Measurements from ENCODE around the gene GPSM3. TPM values are rescaled to one million over a fixed set of nuclear protein-coding genes. Genes with fewer than 3 reads are reported as not detected.

Gene GPSM3
- total RNA-seq, 2 donors from 2014 or later, result 5.6 to 11.1 TPM

GRCh38 chr6:32163559-32164258 is 28.7 kb downstream of the GPSM3 start:
- no peak for DNase-seq
- intact Hi-C loops (cut with DNase I, micrococcal nuclease), result no loop called here
- no peak for ATAC-seq

GRCh38 chr6:32158052-32158451 is 34.4 kb downstream of the GPSM3 start:
- intact Hi-C loops (cut with DNase I, micrococcal nuclease), result no loop called here
- no peak for DNase-seq
- no peak for ATAC-seq

- no peak for ATAC-seq
- intact Hi-C loops (cut with DNase I, micrococcal nuclease), result no loop called here
- no peak for DNase-seq
These were observed 35.6 kb downstream of the GPSM3 start for GRCh38 chr6:32156891-32157290.

GRCh38 chr6:32154514-32155161 is 37.8 kb downstream of the GPSM3 start:
- intact Hi-C loops (cut with DNase I, micrococcal nuclease), result no loop called here
- peak; percentile 80 to 86 for DNase-seq
- peak; percentile 86 for ATAC-seq

GRCh38 chr6:32153564-32154513 is 38.6 kb downstream of the GPSM3 start, which contains the start of gene PPT2:
TSS of gene PPT2 (plus strand) at chr6:32154141. CDS start at chr6:32154595, 454 bp downstream.
- ATAC-seq (peak; percentile 74), DNase-seq (peak; percentile 88 to 90)
- intact Hi-C loops (cut with DNase I, micrococcal nuclease), result no loop called here

DNA sequence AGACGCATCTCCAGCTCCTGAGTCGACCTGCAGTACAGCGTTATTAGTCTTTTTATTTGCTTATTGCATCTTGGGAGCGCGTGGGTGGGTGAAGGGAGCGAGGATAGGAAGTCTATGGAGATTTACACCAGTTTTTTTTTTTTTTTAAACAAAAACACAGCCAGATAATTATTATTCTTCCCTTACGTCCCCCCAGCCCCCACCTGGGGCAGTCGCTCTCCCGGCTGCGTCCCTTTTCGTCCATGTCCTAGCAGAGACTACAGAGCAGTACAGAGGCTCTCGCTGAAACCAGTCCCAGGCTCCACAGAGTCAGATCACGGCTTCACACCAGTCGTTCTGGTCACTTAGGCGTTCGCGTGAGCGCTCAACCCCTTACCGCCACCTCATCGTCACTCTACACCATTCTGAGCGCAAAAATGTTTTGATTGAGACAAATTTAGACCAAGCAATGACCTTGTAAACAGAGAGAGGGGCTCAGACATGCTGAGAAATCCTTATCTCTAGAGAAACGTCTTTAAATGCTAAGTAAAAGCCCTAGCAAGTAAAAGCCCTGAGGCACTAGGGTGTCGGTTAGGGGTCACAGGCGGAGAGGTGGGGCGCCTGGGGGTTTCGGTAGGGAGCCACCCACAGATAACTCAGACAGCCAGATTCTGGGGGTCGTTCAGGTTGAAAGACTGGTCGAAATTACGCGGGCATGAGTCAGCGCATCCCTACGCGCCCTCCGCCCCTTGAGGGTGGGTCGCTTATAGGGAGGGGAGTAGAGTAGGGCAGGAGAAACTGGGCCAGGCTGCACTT is 39.5 kb downstream of the GPSM3 start:
- intact Hi-C loops (cut with DNase I, micrococcal nuclease), result no loop called here
- DNase-seq (peak; percentile 38 to 41), ATAC-seq (no peak)

DNA sequence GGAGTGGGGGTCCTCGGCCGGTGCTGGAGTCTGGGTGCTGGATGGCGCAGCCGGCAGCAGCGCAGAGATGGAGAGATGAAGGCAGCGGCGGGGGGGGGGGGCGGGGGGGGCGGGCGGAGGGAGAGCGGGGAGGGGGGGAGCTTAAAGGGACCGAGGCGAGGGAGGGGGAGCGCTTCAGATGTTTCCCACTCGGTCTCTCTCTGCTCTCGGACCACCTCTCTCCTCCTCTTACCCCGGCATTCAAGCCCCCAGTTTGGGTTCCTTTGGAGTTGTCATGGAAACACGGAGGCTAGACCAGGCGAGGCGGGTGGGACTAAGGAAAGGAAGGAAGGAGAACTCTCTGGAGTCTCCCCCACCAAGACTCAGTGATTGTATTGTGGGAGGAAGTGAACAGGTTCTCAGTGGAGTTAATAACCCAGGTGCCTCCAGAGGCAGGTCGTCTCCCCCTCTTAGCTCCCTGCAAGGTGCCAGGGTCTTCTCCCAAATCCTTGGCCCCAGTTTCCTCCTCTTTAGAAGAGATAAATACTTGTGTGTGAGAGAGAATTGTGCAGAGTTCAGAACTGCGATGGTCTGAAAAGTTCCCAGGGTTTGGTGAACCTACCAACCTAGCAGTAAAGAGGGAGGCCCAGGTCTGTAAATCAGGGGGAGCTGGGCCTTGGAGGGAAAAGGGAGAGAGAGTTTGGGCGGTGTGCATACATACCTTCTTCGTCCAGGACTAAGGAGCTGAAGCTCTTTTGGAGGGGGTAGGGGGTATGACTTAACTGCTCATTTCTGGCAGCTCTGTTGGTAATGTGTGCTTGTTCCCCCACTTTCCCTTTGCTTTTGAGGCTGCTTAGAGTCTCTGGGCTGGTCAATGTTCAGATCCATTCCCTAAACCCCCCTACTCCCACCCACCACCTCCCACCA is 40.3 kb downstream of the GPSM3 start, which contains the start of gene PRRT1:
Gene PRRT1 (minus strand): TSS at position 77 of the 906 bp plus-strand sequence. CDS start 112 bp downstream, outside the sequence.
- intact Hi-C loops (cut with DNase I, micrococcal nuclease), result no loop called here
- no peak for DNase-seq
- no peak for ATAC-seq

- DNase-seq, result no peak
- intact Hi-C loops (cut with DNase I, micrococcal nuclease), result no loop called here
- no peak for ATAC-seq
These were observed 41.1 kb downstream of the GPSM3 start for GRCh38 chr6:32151181-32151862.

DNA sequence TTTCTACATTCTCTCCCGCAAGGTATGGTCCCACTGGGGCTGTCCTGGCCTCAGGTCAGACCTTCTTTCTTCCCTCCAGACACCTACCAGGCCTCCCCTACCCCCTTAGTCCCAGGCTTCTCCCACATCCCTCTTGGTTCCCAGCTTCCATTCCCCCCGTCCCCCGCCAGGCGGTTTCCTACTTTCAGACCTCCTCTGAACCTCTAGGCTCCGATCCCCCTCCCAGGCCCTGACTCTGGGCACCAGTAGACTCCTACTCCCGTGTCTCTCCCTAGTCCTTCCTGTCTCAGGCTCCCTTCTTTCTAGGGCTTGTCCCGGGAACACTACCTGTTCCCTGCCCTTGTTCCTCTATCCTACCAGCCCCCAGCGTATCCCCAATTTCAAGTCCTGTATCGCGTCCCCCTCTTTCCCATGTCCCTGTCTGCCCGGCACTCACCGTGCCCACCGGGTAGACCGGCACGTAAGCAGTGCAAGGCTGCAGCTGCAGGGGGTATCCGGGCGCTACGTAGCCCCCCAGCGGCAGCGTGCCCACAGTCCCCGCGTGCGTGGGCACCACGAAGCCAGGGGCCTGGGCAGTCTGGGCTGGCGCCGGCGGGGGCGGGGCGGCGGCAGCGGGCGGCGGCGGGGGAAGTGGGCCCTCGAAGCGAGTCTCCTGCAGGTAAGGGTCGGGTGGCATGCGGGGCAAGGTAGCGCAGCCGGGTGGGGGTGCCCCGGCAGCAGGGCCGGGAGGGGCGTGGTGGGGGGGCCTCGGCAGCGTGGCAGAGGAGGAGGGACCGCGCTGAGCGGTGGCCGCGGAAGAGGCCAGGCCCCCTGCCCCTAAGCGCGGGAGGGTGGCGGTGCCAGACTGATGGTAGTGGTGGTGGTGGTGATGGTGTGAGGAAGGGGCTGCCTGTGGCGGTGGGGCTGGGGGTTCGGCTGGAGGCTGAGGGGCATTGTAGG is 42.2 kb downstream of the GPSM3 start:
- no peak for ATAC-seq
- intact Hi-C loops (cut with DNase I, micrococcal nuclease), result no loop called here
- DNase-seq, result no peak

DNA sequence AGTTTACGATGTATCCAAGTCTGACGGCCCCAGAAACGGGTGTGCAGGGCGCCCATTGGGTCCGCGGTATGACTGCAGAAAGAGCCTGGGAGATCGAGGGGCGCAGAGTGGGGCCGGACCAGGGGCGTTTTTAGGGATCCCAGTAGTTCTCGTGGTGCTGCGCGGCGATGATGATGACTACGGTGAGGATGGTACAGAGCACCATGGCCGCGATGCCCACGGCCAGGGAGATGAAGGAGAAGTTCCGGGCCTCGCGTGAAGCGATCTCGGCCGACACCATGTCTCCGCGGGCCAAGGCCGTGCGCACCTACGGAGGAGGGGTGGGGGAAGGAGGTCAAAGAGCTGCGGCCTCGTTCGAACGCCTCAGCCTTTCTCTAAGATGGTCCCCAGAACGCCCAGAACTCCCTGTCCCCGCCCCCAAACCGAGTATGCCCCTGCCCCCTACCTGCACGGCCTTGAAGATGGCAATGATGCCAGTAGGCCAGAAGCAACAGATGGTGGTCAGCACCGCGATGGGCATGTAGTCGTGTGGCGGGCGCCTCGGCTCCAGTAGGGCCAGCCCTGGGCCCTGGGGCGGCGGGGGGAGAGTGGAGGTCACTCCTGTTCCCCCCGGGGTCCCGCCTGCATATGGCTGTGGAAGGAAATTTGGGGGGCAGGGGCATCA is 43.2 kb downstream of the GPSM3 start:
- ATAC-seq (no peak), DNase-seq (no peak)
- intact Hi-C loops (cut with DNase I, micrococcal nuclease), result no loop called here

DNA sequence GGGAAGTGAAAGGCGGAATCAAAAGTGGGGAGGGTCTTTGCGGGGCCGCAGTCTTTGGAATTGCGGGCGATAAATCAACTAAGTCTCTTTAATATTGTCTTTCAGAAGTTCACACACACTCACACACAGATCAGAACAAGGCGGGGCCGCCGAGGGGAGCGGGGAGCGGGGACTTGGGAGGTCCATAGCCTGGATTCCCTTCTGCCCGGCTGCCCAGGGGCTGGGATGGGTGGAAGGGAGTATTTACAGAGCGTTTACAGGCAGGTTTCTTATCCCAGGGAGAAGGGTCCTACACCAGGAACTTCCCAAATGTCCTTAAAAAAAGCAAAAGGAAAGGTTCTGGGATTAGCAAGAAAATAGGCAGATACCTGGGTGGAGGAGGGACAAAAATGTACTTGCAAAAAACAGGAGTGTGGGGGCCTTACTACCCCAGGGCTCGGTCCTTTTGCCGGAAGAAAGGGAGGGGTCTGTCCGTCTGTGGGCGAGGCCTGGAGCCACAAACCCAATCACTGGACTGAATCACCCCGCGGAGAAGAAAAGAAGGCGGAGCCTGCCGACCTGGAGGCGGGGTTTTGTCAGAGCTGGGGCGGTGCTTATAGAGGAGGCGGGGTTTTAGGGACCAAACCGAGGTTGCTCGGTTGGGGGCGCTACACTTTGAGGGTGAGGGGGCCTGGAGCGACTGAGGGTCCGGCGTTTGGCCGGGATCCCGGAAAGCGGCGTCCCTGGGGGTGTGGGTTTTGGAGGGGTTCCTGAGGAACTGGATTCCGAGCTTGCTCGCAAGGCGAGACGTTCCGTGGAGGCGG is 44.0 kb downstream of the GPSM3 start:
- DNase-seq (peak; percentile 71 to 72), ATAC-seq (peak; percentile 75)
- intact Hi-C loops (cut with DNase I, micrococcal nuclease), result no loop called here

- no peak for DNase-seq
- ATAC-seq, result no peak
- intact Hi-C loops (cut with DNase I, micrococcal nuclease), result no loop called here
These were observed 44.9 kb downstream of the GPSM3 start for GRCh38 chr6:32147401-32148132.

- intact Hi-C loops (cut with DNase I, micrococcal nuclease), result no loop called here
- ATAC-seq, result no peak
- no peak for DNase-seq
These were observed 45.8 kb downstream of the GPSM3 start for GRCh38 chr6:32146687-32147086.

DNA sequence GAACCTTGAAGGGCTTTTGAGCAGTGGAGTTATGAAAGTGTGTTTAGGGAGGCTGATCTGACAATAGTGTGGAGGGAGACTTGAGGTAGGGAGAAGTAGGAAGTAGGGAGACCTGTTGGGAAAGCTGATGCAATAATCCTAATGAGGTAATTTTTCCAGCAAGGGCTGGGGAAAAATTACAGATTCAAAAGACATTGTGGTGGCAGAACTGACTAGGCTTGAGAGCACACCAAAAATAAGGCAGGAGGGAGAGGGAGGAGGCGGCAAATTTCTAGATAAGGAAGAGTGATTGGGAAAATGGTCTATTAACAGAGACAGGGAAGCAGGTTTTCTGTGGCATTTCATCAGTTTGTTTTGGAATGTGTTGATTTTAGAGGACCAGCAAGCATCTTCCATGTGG is 46.2 kb downstream of the GPSM3 start:
- intact Hi-C loops (cut with DNase I, micrococcal nuclease), result no loop called here
- DNase-seq (no peak), ATAC-seq (no peak)

Measured in left colon (tissue), 2 donors.